ENCODE measurements around the gene DRAM2. TPM values are rescaled to one million over a fixed set of nuclear protein-coding genes. Genes with fewer than 3 reads are reported as not detected.

DRAM2 gene
- total and polyA plus RNA-seq, 9 of the 15 experiments (the other 6 are each of a cell fraction or from before 2014, with no cell fraction given) = 29.0 to 161 (median 53.5) TPM

DNA sequence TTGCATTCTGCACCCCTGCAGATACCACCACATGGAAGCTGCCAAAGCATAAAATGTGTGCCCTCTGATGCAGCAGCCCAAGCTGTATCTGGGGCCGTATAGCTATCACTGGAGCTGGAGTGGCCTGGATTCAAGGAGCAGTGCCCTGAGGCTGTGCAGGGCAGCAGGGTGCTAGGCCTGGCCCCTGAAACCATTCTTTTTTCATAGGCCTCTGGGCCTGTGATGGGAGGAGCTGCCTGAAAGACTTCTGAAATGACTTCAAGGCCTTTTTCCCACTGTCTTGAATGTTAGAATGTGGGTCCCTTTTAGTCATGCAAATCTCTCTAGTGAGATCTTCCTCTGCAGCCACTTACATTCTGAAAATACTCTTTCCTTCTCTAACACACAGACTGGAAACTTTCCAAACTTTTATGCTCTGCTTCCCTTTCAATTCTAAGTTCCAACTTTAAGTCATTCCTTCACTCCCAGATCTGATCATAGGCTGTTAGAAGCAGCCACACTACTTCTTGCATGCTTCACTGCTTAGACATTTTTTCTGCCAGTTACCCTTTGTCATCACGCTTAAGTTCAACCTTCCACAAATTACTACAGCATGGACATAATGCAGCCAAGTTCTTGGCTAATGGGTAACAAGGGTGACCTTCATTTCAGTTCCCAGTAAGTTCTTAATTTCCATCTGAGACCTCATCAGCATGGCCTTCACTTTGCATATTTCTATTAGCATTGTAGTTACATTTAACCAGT, 42.4 kb downstream of the DRAM2 start (continued):
- TF ChIP-seq, protein P1, sequence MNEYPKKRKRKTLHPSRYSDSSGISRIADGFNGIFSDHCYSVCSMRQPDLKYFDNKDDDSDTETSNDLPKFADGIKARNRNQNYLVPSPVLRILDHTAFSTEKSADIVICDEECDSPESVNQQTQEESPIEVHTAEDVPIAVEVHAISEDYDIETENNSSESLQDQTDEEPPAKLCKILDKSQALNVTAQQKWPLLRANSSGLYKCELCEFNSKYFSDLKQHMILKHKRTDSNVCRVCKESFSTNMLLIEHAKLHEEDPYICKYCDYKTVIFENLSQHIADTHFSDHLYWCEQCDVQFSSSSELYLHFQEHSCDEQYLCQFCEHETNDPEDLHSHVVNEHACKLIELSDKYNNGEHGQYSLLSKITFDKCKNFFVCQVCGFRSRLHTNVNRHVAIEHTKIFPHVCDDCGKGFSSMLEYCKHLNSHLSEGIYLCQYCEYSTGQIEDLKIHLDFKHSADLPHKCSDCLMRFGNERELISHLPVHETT (CRISPR knock-in tag; conservative IDR thresholded peaks at IDR 0.05 in 1 of 2, IDR thresholded peaks at IDR 0.05 in 1 of 2) = no peak
- no peak for TF ChIP-seq HDAC6 (IDR thresholded peaks at IDR 0.05; ENCODE audit: low read depth, low read length)
- TF ChIP-seq AFF1 (IDR thresholded peaks at IDR 0.05; ENCODE audit: low read depth in 1 of 2, partially characterized antibody in 2 of 2) = no peak
- TF ChIP-seq FOS (IDR thresholded peaks at IDR 0.05; ENCODE audit: extremely low read depth, insufficient read length) = no peak

Measured in K562 (cell line).